ENCODE data around the gene ZNF714.

Gene ZNF714

DNA sequence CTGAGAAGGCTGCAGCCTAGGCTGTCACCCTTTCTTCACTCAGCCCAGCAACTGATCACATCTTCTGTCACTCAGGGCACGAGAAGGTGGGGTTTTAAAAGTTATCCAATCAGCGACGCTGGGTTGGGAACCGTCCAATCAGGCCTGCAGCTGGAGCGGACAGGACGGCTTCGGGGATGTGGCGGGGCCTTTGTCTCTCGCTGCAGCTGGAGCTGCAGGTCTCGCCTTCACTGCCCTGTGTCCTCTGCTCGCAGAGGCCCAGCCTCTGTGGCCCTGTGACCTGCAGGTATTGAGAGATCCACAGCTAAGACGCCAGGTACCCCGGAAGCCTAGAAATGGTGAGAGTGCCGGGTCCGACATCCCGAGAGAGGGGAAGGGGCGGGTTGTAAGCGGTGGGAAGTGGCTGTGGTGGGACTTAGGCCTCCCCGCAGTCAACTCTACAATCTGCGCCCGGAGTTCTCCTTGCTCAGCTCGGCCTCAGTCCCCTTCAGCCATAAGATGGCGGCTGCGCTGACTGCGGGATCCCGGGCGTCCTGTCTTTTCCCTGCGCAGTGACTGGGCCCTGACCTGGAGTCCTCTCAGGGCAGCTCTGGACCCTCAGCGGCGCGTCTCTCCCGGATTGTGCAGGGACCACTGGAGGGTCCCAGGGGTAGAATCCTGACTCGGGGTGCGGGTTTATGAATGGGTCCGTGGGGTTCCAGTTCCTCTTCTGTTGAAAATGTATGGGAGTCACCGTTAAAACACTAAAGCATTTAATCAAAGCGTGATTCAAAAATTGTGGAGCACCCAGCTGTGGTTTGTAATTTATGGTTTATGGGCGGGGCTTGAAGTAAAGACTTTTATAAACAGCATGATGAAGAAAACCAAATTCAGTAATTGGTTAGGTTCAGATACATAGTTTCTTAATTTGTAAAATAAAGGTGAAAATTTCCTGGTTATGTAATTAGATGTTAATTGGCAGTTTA is at the start of gene ZNF714:
Gene ZNF714 (plus strand): TSS at position 193 of the 965 bp plus-strand sequence. CDS start 16,066 bp downstream, outside the sequence.
- DNase-seq, result peak; percentile 90

- DNase-seq, result no peak
Measured at GRCh38 chr19:21045028-21045427, 37.0 kb upstream of the ZNF714 start.

DNA sequence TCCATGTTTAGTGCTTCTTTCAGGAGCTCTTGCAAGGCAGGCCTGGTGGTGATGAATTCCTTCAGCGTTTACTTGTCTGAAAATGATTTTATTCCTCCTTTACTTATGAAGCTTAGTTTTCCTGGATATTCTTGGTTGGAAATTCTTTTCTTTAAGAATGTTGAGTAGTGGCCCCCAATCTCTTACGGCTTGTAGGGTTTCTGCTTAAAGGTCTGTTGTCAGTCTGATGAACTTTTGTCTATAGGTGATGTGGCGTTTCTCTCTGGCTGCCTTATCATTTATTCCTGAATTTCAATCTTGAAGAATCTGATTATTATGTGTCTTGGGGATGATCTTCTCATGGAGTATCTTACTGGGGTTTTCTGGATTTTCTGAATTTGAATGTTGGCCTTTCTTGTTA is 35.5 kb upstream of the ZNF714 start:
- DNase-seq, result no peak

DNA sequence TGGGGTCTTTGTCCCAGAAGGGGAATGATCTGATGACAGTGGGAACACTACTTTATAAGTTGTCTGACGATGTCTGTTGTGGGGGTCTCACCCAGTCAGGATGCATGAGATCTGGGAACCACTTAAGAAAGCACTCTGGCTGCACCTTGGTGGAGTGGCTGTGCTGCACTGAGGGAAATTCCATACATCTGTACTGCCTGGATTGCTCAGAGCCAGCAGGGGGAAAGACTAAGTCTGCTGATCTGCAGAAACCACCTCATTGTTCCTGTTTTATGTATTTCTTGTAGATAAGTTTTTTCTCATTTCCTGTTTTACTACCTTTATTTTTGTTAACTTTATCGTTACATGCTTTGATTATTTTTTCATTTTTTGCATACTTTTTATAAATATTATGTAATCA is 34.3 kb upstream of the ZNF714 start:
- no peak for DNase-seq

- no peak for DNase-seq
Measured at GRCh38 chr19:21052902-21053301, 29.1 kb upstream of the ZNF714 start.

DNA sequence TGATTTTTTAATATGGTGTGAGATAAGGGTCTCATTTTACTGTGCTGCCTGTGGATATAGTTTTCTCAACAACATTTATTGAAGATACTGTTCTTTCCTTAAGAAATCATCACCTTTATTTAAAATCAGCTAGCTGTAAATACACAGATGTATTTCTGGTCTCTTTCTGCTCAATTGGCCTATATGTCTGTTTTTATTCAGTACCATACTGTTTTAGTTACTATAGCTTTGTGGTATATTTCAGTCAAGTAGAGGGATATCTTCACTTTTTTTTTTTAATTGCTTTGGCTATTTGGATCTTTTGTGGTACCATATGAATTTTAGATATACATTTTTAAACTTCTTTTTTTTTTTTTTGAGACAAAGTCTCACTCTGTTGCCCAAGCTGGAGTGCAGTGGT is 16.7 kb upstream of the ZNF714 start:
- no peak for DNase-seq

DNA sequence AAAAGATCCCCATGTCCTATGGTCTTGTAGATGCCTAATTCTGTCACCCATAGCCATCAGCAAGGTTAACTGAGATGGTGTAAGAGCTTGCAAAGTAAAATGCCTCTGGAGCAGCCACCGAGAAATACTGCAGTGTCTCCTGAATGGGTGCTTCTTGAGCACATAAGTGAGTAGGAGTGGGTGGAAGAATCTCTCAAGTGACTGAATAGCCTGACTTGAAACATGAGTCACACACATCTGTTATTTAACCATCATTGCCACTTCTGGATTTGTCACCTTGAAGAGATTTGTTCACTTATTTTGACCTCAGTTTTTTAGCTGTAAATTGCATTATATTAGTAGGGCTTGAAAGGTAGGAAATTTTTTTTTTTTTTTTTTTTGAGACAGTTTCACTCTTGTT is 2.3 kb downstream of the ZNF714 start:
- DNase-seq, result no peak

DNA sequence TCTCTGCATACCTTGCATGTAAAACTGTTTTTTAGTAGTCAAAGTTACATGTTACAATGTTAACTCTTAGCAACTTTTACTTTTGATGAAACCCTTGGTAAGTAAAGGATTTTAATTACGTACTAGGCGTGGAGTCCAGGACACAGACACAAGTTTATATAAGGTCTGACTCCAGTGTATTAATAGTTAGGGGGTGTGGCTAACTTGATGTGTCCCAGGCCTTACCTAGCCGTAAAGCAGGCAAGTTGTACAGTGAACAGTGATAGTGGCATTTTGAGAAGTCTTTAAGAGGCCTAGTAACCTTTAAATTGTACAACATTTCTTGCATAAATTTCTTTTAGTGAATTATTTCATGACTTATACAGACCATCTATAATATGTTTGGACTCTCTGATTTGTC is 5.9 kb downstream of the ZNF714 start:
- DNase-seq, result no peak

DNA sequence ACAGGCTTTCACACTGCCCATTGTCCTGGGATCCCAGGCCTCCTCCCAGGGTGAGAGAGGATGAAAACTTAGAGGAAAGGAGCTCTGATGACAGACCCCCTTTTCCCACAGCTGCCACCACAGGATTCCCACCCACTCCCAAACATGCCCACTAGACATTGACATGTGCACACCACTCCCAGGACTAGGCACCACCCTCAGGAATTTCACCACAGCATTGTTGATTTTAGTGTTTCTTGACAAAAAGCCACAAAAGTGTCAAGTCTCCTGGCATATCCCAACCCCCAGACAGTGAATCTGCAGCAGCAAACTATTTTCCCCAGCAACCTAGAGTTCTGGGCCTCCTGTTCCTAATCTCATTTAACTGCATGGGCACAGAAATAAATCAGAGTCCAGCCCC is 10.1 kb downstream of the ZNF714 start:
- no peak for DNase-seq

GRCh38 chr19:21094347-21095025 is 12.5 kb downstream of the ZNF714 start:
- DNase-seq, result no peak

GRCh38 chr19:21098291-21098690 is 16.3 kb downstream of the ZNF714 start:
- DNase-seq, result no peak

DNA sequence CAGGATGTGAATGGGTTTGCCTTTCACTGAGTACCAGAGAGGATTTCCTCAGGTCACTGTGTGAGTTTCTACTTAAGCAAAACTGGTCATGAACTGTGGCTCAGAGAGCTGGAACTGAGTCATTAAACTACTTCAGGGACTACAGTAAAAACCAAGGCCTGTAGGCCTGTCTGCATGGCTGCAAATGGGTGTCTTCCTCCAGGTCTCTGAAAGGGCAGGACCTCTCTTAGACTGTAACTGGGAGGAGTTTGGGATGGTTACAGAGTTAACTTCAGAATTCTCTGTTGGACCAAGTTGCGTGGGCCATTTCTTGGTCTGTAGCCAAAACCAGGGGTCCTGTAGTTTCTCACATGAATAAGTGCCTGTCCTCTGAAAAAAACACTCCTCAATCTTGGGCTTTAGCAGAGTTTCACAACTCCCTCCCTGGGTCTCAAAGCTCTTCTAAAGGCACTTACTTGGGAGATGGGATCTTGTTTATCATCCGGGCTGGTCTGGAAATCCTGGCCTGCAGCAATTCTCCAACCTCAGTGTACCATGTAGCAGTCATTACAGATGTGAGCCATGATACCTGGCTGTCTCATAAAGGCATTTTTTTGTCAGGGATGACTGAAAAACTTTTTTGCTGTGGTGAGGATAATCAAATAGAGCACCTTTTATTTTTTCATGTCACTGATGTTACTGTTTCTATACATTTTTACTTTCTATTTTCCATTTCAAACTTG is 19.7 kb downstream of the ZNF714 start:
- DNase-seq, result no peak

- no peak for DNase-seq
Measured at GRCh38 chr19:21109116-21109515, 27.1 kb downstream of the ZNF714 start.

DNA sequence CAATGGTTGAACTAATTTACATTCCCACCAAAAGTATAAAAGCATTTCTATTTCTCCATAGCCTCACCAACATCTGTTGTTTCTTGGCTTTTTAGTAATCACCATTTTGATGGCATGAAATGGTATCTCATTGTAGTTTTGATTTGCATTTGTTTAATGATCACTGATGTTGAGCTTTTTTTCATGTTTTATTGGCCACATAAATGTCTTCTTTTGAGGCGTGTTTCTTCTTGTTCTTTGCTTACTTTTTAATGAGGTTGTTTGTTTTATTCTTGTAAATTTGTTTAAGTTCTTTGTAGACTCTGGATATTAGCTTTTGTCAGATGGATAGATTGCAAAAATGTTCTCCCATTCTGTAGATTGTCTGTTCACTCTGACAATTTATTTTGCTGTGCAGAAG is 28.2 kb downstream of the ZNF714 start:
- no peak for DNase-seq

GRCh38 chr19:21115430-21115829 is 33.4 kb downstream of the ZNF714 start:
- DNase-seq, result no peak

DNA sequence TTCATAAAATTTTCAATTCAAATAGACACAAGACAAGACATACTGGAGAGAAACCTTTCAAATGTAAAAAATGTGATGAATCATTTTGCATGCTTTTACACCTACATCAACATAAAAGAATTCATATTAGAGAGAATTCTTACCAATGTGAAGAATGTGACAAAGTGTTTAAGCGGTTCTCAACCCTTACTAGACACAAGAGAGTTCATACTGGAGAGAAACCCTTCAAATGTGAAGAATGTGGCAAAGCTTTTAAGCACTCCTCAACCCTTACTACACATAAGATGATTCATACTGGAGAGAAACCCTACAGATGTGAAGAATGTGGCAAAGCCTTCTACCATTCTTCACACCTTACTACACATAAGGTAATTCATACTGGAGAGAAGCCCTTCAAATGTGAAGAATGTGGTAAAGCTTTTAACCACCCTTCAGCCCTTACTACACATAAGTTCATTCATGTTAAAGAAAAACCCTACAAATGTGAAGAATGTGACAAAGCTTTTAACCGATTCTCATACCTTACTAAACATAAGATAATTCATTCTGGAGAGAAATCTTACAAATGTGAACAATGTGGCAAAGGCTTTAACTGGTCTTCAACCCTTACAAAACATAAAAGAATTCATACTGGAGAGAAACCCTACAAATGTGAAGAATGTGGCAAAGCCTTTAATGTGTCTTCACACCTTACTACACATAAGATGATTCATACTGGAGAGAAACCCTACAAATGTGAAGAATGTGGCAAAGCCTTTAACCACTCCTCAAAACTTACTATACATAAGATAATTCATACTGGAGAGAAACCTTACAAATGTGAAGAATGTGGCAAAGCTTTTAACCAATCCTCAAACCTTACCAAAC is 35.3 kb downstream of the ZNF714 start:
- DNase-seq, result no peak

- DNase-seq, result no peak
Measured at GRCh38 chr19:21126078-21126477, 44.1 kb downstream of the ZNF714 start.

DNA sequence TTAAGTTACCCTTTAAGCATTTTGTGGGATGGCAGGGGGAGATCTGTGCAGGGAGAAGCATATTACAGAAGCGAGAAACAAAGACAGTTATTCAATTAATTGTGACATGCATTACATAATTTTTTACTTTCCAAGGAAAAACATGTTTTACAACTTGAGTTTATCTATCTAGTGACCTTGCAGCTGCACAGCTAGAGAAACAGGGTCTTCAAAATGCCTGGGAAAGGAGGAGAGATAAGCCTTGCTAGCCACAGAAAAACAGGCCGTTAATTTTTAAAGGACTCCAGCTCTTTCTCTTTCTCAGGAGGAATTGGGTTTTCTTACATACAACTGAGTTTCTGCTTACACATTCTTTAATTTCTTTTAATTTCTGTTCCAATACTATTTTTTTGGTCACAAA is 45.0 kb downstream of the ZNF714 start:
- DNase-seq, result no peak

DNA sequence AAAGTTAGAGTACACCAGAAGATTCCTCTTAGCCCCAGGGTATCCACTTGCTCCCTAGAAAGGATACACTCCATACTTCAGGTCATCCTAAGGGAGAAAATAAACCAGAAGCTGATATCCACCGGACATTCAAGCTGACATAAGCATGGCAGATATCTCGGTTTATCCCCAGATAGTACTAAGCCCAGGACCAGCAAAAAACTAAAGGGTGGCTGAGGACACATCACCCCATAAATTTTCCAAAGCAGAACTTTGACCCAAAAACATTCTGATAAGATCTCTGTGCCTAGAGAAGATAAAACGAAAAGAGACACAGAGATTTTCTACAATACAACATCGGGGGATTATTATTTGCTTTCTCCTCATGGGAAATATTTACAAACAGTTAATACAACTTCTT is 45.9 kb downstream of the ZNF714 start:
- DNase-seq, result no peak

DNA sequence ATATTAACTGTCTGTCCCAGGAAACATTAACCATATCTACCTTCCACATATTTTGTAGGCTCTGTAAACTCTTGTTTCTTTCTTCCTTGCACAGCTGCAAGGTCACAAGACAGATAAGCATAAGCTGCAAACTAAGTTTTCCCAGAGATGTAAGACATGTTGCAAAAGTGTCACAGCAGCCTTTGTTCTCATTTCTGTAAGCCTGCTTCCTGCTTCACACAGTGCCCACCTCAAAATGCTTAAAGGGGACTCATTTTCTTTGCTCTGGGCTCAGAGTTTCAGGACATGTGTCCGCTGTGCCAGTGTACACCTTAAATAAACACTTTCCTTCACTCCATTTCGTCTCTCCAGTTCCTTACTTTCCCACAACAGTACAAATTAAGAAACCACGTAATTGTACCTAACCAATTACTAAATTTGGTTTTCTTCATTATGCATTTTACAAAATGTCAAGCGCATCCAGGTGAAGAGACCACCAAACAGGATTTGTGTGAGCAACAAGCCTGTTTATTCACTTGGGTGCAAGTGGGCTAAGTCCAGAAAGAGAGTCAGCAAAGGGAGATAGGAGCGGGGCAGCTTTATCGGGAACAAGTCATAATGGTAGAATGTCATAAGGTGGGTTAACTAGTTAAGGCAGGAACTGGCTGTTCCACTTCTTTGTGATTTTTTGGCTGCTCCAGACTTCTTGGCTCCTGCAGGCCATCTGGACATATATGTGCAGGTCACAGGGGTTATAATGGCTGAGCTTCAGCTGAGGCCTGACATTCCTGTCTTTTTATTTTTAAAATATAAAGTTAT is 47.1 kb downstream of the ZNF714 start:
- no peak for DNase-seq

- DNase-seq, result no peak
Measured at GRCh38 chr19:21130097-21130775, 48.2 kb downstream of the ZNF714 start.
